ENCODE data around the gene ZNF160. TPM values are rescaled to one million over a fixed set of nuclear protein-coding genes. Genes with fewer than 3 reads are reported as not detected.

ZNF160 gene
- total and polyA plus RNA-seq, 2 experiments from 2014 or later: 16.9 to 48.7 TPM

DNA sequence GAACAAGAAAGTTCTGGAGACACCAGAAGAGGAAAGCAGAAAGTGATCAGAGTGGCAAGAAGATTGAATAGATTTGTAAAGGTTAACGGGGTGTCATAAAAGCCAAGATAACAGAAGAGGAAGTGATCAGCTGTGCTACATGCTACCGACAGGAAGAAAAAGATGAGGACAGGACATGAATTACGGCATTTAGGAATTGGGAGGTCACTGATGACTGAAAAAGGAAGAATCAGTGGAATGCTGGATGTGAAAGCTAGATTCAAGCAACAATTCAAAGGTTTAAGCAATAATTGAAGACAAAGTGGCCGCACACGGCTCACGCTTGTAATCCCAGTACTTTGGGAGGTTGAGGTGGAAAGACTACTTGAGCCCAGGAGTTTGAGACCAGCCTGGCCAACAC lies 15.1 kb downstream of the ZNF160 start:
- Mint-ChIP-seq H3K36me3 (ENCODE audit: low read depth) (peaks cover 55% of the 10 kb centered on the region), H3K27me3 (ENCODE audit: insufficient read depth, low read depth, poor library complexity) (peaks cover 7% of the 10 kb centered on the region), H3K27ac (no peak overlapping the region)

DNA sequence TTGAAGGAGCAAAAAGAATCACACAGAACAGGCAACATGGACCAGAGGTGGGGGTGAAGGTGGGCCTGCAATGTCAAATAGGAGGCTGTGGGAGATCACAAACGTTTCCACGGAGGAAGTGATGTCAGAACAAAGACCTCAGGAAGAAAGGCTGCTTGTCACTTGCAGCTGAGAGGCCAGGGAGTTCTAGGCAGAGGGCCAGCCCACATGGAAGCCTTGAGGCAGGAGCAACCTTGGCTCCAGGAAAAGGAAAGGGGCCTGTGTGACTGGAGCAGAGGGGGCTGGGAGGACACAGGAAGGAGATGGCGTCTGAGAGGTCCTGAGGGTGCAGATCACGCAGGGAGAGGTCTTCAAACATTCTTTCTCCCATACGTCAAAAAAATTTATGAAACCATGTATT lies 16.3 kb downstream of the ZNF160 start:
- Histone ChIP-seq H3K36me3 (ENCODE audit: insufficient read depth) (peaks cover 16% of the 10 kb centered on the region; the same call in 1 of the 2 replicates), H3K4me2 (no peak overlapping the region)

More for the DNA sequence above, 15.1 kb downstream of the ZNF160 start:
- ATAC-seq (no peak), DNase-seq (ENCODE audit: low spot score) (no peak)
- Histone ChIP-seq H3K4me1 (ENCODE audit: insufficient read depth) (peaks cover 7% of the 10 kb centered on the region; the same call in 1 of the 2 replicates), H3F3A (replicated peaks; ENCODE audit: low read depth) (no peaks in the 10 kb centered on the region), H3K4me3 (no peak overlapping the region), H3K36me3 (ENCODE audit: insufficient read depth) (peaks cover 16% of the 10 kb centered on the region; the same call in 1 of the 2 replicates), H3K27me3 (ENCODE audit: insufficient read depth) (no peaks in the 10 kb centered on the region), H3K4me2 (no peak overlapping the region), H4K20me1 (replicated peaks; ENCODE audit: insufficient read depth) (no peaks in the 10 kb centered on the region; the same call in 1 of the 2 replicates), H3K27ac (ENCODE audit: low read depth) (no peak overlapping the region), H3K9me2 (ENCODE audit: insufficient read depth) (no peaks in the 10 kb centered on the region), H3K79me2 (replicated peaks; ENCODE audit: insufficient read depth) (peaks cover 10% of the 10 kb centered on the region), H2AFZ (no peak overlapping the region)
- TF ChIP-seq ZNF331 (CRISPR knock-in tag; IDR thresholded peaks at IDR 0.05; ENCODE audit: low read depth): no peak
- no peak for TF ChIP-seq EZH2 (IDR thresholded peaks at IDR 0.05; ENCODE audit: low read depth, unreplicated experiment)
- no peaks in the 10 kb centered on the region for H3K9me3 Mint-ChIP-seq
- H3K4me3 Mint-ChIP-seq: no peak overlapping the region
- peaks cover 6% of the 10 kb centered on the region for H3K4me1 Mint-ChIP-seq

More for the DNA sequence above, 16.3 kb downstream of the ZNF160 start:
- no peak overlapping the region for H3K4me3 ChIP-seq
- no peaks in the 10 kb centered on the region; the same call in 1 of the 2 replicates for H4K20me1 ChIP-seq (replicated peaks; ENCODE audit: insufficient read depth)
- Mint-ChIP-seq H3K27me3 (ENCODE audit: insufficient read depth, low read depth, poor library complexity) (peaks cover 8% of the 10 kb centered on the region), H3K36me3 (ENCODE audit: low read depth) (peaks cover 62% of the 10 kb centered on the region), H3K4me3 (no peak overlapping the region), H3K9me3 (no peaks in the 10 kb centered on the region), H3K4me1 (peaks cover 5% of the 10 kb centered on the region), H3K27ac (no peak overlapping the region)
- H3F3A ChIP-seq (replicated peaks; ENCODE audit: low read depth): no peaks in the 10 kb centered on the region
- no peaks in the 10 kb centered on the region for H3K9me2 ChIP-seq (ENCODE audit: insufficient read depth)
- H3K79me2 ChIP-seq (replicated peaks; ENCODE audit: insufficient read depth): 0 out of 2 replicates have a peak, but pooled peaks cover 3% of the 10 kb centered on the region
- H3K27me3 ChIP-seq (ENCODE audit: insufficient read depth): no peaks in the 10 kb centered on the region
- ATAC-seq: no peak
- TF ChIP-seq, protein P1, sequence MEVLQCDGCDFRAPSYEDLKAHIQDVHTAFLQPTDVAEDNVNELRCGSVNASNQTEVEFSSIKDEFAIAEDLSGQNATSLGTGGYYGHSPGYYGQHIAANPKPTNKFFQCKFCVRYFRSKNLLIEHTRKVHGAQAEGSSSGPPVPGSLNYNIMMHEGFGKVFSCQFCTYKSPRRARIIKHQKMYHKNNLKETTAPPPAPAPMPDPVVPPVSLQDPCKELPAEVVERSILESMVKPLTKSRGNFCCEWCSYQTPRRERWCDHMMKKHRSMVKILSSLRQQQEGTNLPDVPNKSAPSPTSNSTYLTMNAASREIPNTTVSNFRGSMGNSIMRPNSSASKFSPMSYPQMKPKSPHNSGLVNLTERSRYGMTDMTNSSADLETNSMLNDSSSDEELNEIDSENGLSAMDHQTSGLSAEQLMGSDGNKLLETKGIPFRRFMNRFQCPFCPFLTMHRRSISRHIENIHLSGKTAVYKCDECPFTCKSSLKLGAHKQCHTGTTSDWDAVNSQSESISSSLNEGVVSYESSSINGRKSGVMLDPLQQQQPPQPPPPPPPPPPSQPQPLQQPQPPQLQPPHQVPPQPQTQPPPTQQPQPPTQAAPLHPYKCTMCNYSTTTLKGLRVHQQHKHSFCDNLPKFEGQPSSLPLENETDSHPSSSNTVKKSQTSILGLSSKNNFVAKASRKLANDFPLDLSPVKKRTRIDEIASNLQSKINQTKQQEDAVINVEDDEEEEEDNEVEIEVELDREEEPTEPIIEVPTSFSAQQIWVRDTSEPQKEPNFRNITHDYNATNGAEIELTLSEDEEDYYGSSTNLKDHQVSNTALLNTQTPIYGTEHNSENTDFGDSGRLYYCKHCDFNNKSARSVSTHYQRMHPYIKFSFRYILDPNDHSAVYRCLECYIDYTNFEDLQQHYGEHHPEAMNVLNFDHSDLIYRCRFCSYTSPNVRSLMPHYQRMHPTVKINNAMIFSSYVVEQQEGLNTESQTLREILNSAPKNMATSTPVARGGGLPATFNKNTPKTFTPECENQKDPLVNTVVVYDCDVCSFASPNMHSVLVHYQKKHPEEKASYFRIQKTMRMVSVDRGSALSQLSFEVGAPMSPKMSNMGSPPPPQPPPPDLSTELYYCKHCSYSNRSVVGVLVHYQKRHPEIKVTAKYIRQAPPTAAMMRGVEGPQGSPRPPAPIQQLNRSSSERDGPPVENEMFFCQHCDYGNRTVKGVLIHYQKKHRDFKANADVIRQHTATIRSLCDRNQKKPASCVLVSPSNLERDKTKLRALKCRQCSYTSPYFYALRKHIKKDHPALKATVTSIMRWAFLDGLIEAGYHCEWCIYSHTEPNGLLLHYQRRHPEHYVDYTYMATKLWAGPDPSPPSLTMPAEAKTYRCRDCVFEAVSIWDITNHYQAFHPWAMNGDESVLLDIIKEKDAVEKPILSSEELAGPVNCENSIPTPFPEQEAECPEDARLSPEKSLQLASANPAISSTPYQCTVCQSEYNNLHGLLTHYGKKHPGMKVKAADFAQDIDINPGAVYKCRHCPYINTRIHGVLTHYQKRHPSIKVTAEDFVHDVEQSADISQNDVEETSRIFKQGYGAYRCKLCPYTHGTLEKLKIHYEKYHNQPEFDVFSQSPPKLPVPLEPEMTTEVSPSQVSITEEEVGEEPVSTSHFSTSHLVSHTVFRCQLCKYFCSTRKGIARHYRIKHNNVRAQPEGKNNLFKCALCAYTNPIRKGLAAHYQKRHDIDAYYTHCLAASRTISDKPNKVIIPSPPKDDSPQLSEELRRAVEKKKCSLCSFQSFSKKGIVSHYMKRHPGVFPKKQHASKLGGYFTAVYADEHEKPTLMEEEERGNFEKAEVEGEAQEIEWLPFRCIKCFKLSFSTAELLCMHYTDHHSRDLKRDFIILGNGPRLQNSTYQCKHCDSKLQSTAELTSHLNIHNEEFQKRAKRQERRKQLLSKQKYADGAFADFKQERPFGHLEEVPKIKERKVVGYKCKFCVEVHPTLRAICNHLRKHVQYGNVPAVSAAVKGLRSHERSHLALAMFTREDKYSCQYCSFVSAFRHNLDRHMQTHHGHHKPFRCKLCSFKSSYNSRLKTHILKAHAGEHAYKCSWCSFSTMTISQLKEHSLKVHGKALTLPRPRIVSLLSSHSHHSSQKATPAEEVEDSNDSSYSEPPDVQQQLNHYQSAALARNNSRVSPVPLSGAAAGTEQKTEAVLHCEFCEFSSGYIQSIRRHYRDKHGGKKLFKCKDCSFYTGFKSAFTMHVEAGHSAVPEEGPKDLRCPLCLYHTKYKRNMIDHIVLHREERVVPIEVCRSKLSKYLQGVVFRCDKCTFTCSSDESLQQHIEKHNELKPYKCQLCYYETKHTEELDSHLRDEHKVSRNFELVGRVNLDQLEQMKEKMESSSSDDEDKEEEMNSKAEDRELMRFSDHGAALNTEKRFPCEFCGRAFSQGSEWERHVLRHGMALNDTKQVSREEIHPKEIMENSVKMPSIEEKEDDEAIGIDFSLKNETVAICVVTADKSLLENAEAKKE (CRISPR knock-in tag; IDR thresholded peaks at IDR 0.05): no peak
- DNase-seq (ENCODE audit: low spot score): no peak
- H3K4me1 ChIP-seq (ENCODE audit: insufficient read depth): peaks cover 4% of the 10 kb centered on the region; the same call in 1 of the 2 replicates
- no peak overlapping the region for H3K27ac ChIP-seq (ENCODE audit: low read depth)
- H2AFZ ChIP-seq: no peak overlapping the region
